ENCODE results near the gene TMEM52B.

The TMEM52B gene

GRCh38 chr12:10191865-10192264 is 13.0 kb downstream of the TMEM52B start:
- POLR2A ChIA-PET: no interaction called here

More at GRCh38 chr12:10191865-10192264, 13.0 kb downstream of the TMEM52B start:
- H3K9me3 ChIP-seq (ENCODE audit: control insufficient read depth, insufficient read depth, low read depth, low read length): no peaks in the 10 kb centered on the region
- no peaks in the 10 kb centered on the region for H3K36me3 ChIP-seq (ENCODE audit: control insufficient read depth in 2 of 2, insufficient read depth in 1 of 2, low read length in 2 of 2)
- no peaks in the 10 kb centered on the region for H3K4me1 ChIP-seq (ENCODE audit: control insufficient read depth, insufficient read depth, low read length)
- CTCF ChIA-PET: interaction anchor here (0.7 to 3.7 kb wide), 5 partner anchors 22 to 182 kb away, joined by 3 to 29 read pairs (median 5); no protein-coding TSS in a partner anchor
- TF ChIP-seq ZSCAN4 (tag by site-specific recombination; IDR thresholded peaks at IDR 0.05): no peak
- TF ChIP-seq HOXD13 (CRISPR knock-in tag; IDR thresholded peaks at IDR 0.05; ENCODE audit: borderline replicate concordance): no peak
- TF ChIP-seq OSR2 (tag by site-specific recombination; IDR thresholded peaks at IDR 0.05): no peak
- TF ChIP-seq ZNF140 (tag by site-specific recombination; IDR thresholded peaks at IDR 0.05): no peak
- TF ChIP-seq ZNF280D (tag by site-specific recombination; IDR thresholded peaks at IDR 0.05): no peak
- TF ChIP-seq ZXDB (tag by site-specific recombination; IDR thresholded peaks at IDR 0.05): no peak
- TF ChIP-seq, protein P1, sequence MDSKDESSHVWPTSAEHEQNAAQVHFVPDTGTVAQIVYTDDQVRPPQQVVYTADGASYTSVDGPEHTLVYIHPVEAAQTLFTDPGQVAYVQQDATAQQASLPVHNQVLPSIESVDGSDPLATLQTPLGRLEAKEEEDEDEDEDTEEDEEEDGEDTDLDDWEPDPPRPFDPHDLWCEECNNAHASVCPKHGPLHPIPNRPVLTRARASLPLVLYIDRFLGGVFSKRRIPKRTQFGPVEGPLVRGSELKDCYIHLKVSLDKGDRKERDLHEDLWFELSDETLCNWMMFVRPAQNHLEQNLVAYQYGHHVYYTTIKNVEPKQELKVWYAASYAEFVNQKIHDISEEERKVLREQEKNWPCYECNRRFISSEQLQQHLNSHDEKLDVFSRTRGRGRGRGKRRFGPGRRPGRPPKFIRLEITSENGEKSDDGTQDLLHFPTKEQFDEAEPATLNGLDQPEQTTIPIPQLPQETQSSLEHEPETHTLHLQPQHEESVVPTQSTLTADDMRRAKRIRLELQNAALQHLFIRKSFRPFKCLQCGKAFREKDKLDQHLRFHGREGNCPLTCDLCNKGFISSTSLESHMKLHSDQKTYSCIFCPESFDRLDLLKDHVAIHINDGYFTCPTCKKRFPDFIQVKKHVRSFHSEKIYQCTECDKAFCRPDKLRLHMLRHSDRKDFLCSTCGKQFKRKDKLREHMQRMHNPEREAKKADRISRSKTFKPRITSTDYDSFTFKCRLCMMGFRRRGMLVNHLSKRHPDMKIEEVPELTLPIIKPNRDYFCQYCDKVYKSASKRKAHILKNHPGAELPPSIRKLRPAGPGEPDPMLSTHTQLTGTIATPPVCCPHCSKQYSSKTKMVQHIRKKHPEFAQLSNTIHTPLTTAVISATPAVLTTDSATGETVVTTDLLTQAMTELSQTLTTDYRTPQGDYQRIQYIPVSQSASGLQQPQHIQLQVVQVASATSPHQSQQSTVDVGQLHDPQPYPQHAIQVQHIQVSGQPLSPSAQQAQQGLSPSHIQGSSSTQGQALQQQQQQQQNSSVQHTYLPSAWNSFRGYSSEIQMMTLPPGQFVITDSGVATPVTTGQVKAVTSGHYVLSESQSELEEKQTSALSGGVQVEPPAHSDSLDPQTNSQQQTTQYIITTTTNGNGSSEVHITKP (tag by site-specific recombination; IDR thresholded peaks at IDR 0.05): no peak
- TF ChIP-seq ZSCAN5A (tag by site-specific recombination; IDR thresholded peaks at IDR 0.05): no peak
- no peak for TF ChIP-seq ZNF518A (tag by site-specific recombination; conservative IDR thresholded peaks at IDR 0.05; ENCODE audit: low read depth)
- TF ChIP-seq ZNF138 (tag by site-specific recombination; IDR thresholded peaks at IDR 0.05; ENCODE audit: borderline replicate concordance): no peak
- TF ChIP-seq ZNF362 (tag by site-specific recombination; IDR thresholded peaks at IDR 0.05): no peak
- TF ChIP-seq TRIM28 (IDR thresholded peaks at IDR 0.05; ENCODE audit: borderline replicate concordance, low read length): no peak
- no peak for TF ChIP-seq ZNF521 (tag by site-specific recombination; IDR thresholded peaks at IDR 0.05)
- TF ChIP-seq TCF7L2 (IDR thresholded peaks at IDR 0.05; ENCODE audit: borderline replicate concordance, low read depth, low read length): no peak
- TF ChIP-seq ZNF571 (tag by site-specific recombination; IDR thresholded peaks at IDR 0.05): no peak
- TF ChIP-seq, protein P2, sequence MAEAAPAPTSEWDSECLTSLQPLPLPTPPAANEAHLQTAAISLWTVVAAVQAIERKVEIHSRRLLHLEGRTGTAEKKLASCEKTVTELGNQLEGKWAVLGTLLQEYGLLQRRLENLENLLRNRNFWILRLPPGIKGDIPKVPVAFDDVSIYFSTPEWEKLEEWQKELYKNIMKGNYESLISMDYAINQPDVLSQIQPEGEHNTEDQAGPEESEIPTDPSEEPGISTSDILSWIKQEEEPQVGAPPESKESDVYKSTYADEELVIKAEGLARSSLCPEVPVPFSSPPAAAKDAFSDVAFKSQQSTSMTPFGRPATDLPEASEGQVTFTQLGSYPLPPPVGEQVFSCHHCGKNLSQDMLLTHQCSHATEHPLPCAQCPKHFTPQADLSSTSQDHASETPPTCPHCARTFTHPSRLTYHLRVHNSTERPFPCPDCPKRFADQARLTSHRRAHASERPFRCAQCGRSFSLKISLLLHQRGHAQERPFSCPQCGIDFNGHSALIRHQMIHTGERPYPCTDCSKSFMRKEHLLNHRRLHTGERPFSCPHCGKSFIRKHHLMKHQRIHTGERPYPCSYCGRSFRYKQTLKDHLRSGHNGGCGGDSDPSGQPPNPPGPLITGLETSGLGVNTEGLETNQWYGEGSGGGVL (tag by site-specific recombination; IDR thresholded peaks at IDR 0.05): no peak
- no peak for TF ChIP-seq ZNF174 (tag by site-specific recombination; IDR thresholded peaks at IDR 0.05)
- H3K4me3 ChIP-seq (ENCODE audit: low read depth, low read length): no peak overlapping the region
- no peak overlapping the region for H3K27ac ChIP-seq (ENCODE audit: extremely low read depth, low read depth, low read length)

All from HEK293 (cell line).